ENCODE measurements around the gene JPT1.

DNA sequence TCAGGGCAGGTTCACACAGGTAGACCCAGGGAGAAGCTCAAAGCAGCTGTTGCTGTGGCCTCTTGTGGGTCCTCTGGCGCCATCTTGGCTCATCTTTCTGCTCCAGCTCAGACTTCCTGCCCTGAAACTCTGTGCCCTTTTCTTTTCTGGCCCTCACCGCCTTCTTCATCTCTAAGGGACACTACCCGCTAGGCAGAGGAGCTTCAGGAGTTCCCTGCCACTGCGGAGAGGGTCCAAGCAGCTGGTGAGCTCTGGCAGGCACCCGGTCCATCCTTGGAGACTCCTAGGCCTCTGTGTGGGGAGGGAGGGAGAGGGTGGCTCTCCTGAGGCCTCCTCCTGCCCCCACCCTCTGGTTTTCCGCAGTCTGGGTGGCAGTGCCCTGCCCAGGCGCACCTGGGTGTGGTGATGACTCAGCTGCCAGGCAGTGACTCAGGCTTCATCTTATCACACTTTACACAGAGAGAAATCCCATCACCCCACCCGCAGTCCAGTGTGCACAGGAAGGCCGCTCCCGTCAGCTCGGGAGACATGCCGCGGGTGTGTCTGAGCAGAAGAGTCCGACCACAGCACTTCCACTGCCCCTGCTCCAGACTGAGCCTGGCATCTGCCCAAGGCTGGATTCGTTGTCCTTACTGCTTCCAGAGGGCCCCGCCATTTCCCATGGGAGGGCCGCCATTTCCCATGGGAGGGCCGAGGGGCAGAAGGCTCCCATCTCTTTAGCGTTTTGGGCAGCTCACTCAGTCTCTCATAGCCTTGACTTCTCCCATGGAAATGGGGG is 30.1 kb downstream of the JPT1 start:
- TF ChIP-seq RAD21 (IDR thresholded peaks at IDR 0.05; ENCODE audit: low read depth) (0 out of 2 replicates have a peak, but pooled peaks have one; percentile 15), EP300 (IDR thresholded peaks at IDR 0.05; ENCODE audit: borderline replicate concordance) (peak; percentile 60; the same call in 1 of the 2 replicates), YY1 (IDR thresholded peaks at IDR 0.05; ENCODE audit: low read depth) (peak; percentile 52; the same call in 1 of the 2 replicates), REST (IDR thresholded peaks at IDR 0.05; ENCODE audit: low read depth) (no peak), MAX (IDR thresholded peaks at IDR 0.05) (peak; percentile 35; the same call in 1 of the 2 replicates), EGR1 (IDR thresholded peaks at IDR 0.05) (no peak), TCF12 (IDR thresholded peaks at IDR 0.05; ENCODE audit: low read depth) (peak; percentile 83), CREB1 (IDR thresholded peaks at IDR 0.05; ENCODE audit: low read depth) (no peak), NFIC (IDR thresholded peaks at IDR 0.05) (peak; percentile 12; the same call in 1 of the 2 replicates), TAF1 (IDR thresholded peaks at IDR 0.05; ENCODE audit: low read depth) (no peak), CEBPB (IDR thresholded peaks at IDR 0.05) (no peak), ZBTB7A (IDR thresholded peaks at IDR 0.05; ENCODE audit: low read depth) (no peak)
- TF ChIP-seq, protein P1, sequence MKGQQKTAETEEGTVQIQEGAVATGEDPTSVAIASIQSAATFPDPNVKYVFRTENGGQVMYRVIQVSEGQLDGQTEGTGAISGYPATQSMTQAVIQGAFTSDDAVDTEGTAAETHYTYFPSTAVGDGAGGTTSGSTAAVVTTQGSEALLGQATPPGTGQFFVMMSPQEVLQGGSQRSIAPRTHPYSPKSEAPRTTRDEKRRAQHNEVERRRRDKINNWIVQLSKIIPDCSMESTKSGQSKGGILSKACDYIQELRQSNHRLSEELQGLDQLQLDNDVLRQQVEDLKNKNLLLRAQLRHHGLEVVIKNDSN (IDR thresholded peaks at IDR 0.05), result no peak

Measured in Ishikawa (cell line).